Measurements from ENCODE around the gene TMEM134.
"Not testable (repeated sequence)": the region's sequence is repeated elsewhere in the genome, so short reads cannot be mapped to it uniquely, and the experiment has no call there.

Gene TMEM134

GRCh38 chr11:67429038-67429668 lies 39.9 kb downstream of the TMEM134 start:
- peaks cover 54% of the 10 kb centered on the region for H3K4me1 ChIP-seq (ENCODE audit: insufficient read depth, low read length, severe bottlenecking)
- 0 out of 2 replicates have a peak, but pooled peaks have one; percentile 5 for TF ChIP-seq CTCF (IDR thresholded peaks at IDR 0.05; ENCODE audit: low read length)
- no peak for TF ChIP-seq EZH2 (IDR thresholded peaks at IDR 0.05; ENCODE audit: borderline replicate concordance, low read length)
- no peaks in the 10 kb centered on the region for H3K9me2 ChIP-seq (ENCODE audit: low read depth, low read length)
- H3K4me2 ChIP-seq (ENCODE audit: low read length) = peak overlapping the region; percentile 81
- no peak overlapping the region for H2AFZ ChIP-seq (ENCODE audit: low read length)
- H3K9ac ChIP-seq (ENCODE audit: low read length) = peak overlapping the region; percentile 94
- H3F3A ChIP-seq (ENCODE audit: insufficient read depth, low read length) = no peaks in the 10 kb centered on the region
- peak overlapping the region; percentile 93 for H3K4me3 ChIP-seq (ENCODE audit: low read depth, low read length, poor library complexity, severe bottlenecking)
- H3K27ac ChIP-seq (ENCODE audit: low read depth, low read length, poor library complexity, severe bottlenecking) = peak overlapping the region; percentile 14
- H4K20me1 ChIP-seq (ENCODE audit: insufficient read depth, low read length) = no peaks in the 10 kb centered on the region
- peaks cover 41% of the 10 kb centered on the region; the same call in 1 of the 2 replicates for H3K36me3 ChIP-seq (ENCODE audit: insufficient read depth, low read length)
- no peaks in the 10 kb centered on the region for H3K9me3 ChIP-seq (ENCODE audit: low read length)
- H3K79me2 ChIP-seq (ENCODE audit: insufficient read depth, low read length) = peaks cover 10% of the 10 kb centered on the region
- no peaks in the 10 kb centered on the region for H3K27me3 ChIP-seq (ENCODE audit: insufficient read depth, low read length)

GRCh38 chr11:67428052-67429001 lies 40.7 kb downstream of the TMEM134 start, which contains the start of gene RPS6KB2:
Gene RPS6KB2, plus strand, starts transcription at chr11:67428494. Its CDS starts 52 bp downstream, at chr11:67428546.
- Histone ChIP-seq H3K36me3 (ENCODE audit: insufficient read depth, low read length) (peaks cover 33% of the 10 kb centered on the region; the same call in 1 of the 2 replicates), H3K9me2 (ENCODE audit: low read depth, low read length) (no peaks in the 10 kb centered on the region)

GRCh38 chr11:67427364-67427859 lies 41.6 kb downstream of the TMEM134 start:
- Histone ChIP-seq H3K4me1 (ENCODE audit: insufficient read depth, low read length, severe bottlenecking) (peaks cover 36% of the 10 kb centered on the region), H3K4me2 (ENCODE audit: low read length) (peak overlapping the region; percentile 81), H3K36me3 (ENCODE audit: insufficient read depth, low read length) (peaks cover 24% of the 10 kb centered on the region; the same call in 1 of the 2 replicates), H3K27ac (ENCODE audit: low read depth, low read length, poor library complexity, severe bottlenecking) (peak overlapping the region; percentile 61), H3K9ac (ENCODE audit: low read length) (peak overlapping the region; percentile 94), H3K4me3 (ENCODE audit: low read depth, low read length, poor library complexity, severe bottlenecking) (peak overlapping the region; percentile 93)
- not testable (repeated sequence) for H2AFZ ChIP-seq (ENCODE audit: low read length); H3K9me2 ChIP-seq (ENCODE audit: low read depth, low read length); H3F3A ChIP-seq (ENCODE audit: insufficient read depth, low read length); H3K9me3 ChIP-seq (ENCODE audit: low read length); H3K79me2 ChIP-seq (ENCODE audit: insufficient read depth, low read length); H3K27me3 ChIP-seq (ENCODE audit: insufficient read depth, low read length); H4K20me1 ChIP-seq (ENCODE audit: insufficient read depth, low read length)

More at GRCh38 chr11:67428052-67429001, 40.7 kb downstream of the TMEM134 start, which contains the start of gene RPS6KB2:
- no peaks in the 10 kb centered on the region for H4K20me1 ChIP-seq (ENCODE audit: insufficient read depth, low read length)
- peaks cover 10% of the 10 kb centered on the region for H3K79me2 ChIP-seq (ENCODE audit: insufficient read depth, low read length)
- H3F3A ChIP-seq (ENCODE audit: insufficient read depth, low read length) = no peaks in the 10 kb centered on the region
- no peaks in the 10 kb centered on the region for H3K27me3 ChIP-seq (ENCODE audit: insufficient read depth, low read length)
- H3K4me3 ChIP-seq (ENCODE audit: low read depth, low read length, poor library complexity, severe bottlenecking) = peak within 1 kb of the TSS; percentile 93
- H3K9ac ChIP-seq (ENCODE audit: low read length) = peak within 1 kb of the TSS; percentile 94
- no peak within 1 kb of the TSS for H2AFZ ChIP-seq (ENCODE audit: low read length)
- H3K9me3 ChIP-seq (ENCODE audit: low read length) = no peaks in the 10 kb centered on the region
- peaks cover 45% of the 10 kb centered on the region for H3K4me1 ChIP-seq (ENCODE audit: insufficient read depth, low read length, severe bottlenecking)
- H3K27ac ChIP-seq (ENCODE audit: low read depth, low read length, poor library complexity, severe bottlenecking) = peak within 1 kb of the TSS; percentile 61
- TF ChIP-seq EZH2 (IDR thresholded peaks at IDR 0.05; ENCODE audit: borderline replicate concordance, low read length) = no peak
- no peak for TF ChIP-seq CTCF (IDR thresholded peaks at IDR 0.05; ENCODE audit: low read length)
- peak within 1 kb of the TSS; percentile 81 for H3K4me2 ChIP-seq (ENCODE audit: low read length)
